NCI-H146 (cell line): ENCODE results near the gene TLCD4.
"Not testable (repeated sequence)": the region's sequence is repeated elsewhere in the genome, so short reads cannot be mapped to it uniquely, and the experiment has no call there.

Experiments used
- DNase-seq: peaks from one replicate; lab custom pipeline; 2025; lab: John Stamatoyannopoulos, UW

TLCD4 gene, protein sequence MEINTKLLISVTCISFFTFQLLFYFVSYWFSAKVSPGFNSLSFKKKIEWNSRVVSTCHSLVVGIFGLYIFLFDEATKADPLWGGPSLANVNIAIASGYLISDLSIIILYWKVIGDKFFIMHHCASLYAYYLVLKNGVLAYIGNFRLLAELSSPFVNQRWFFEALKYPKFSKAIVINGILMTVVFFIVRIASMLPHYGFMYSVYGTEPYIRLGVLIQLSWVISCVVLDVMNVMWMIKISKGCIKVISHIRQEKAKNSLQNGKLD

DNA sequence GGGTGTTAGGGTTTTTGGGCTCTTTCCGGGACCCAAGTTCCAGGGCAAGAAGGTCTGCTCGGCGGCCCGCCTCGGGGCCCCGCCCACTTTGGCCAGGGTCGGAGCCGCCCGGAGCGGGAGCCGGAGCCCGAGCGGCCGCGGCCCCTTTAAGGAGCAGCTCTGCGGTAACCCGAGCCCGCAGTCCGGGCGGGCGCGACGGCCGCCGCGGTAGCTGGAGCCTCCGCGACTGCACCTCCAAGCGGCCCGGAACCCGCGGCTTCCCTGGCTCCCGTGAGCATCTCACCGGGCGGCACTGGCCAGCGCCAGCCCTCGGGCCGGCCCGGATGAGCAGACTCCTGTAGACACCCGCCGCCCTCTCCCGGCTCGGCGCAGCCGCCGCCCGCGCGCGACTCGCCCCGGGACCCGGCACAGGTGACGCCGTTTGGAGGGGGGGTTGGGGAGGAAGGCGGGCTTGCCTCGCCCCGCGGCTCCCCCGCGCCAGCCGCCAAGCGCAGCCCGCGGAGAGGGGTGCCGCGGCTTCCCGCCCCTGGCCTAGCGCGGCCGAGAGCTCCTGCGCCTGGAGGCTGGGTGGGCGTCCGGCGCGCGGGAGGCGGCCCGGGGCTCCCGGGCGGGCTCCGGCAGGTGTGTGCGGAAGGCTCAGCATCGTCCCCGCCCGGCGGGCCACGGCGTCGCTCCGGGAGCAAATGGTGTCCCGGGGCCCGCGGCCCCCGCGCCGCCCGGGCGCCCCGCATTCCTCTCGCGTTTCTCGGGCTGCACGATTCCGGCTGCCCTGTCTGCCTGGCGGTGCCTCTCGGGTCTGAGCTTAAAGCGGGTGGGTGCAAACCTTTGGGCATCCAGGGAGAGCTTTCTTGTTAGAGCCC is at the start of gene TLCD4:
TLCD4 (plus strand) TSS at position 149 of the 860 bp plus-strand sequence. CDS start 26,547 bp downstream, outside the sequence.
- peak; percentile 68 for DNase-seq

DNA sequence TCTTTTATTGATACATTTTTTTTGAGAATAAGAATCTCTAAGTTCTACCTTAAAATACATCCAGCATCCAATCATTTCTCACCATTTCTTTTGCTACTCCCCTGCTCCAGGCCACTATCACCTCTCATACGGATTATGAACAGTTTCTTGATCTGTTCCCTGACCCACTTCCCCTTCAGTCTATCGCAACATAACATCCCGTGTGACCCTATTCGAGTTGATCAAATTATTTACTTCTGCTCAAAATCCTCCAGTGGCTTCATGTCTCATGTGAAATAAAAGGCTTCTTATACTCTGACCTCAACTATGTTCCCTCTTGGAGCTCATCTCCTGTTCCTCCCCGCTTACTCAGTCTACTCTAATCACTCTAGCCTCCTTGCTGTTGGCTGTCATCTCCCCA is 49.6 kb upstream of the TLCD4 start:
- no peak for DNase-seq

DNA sequence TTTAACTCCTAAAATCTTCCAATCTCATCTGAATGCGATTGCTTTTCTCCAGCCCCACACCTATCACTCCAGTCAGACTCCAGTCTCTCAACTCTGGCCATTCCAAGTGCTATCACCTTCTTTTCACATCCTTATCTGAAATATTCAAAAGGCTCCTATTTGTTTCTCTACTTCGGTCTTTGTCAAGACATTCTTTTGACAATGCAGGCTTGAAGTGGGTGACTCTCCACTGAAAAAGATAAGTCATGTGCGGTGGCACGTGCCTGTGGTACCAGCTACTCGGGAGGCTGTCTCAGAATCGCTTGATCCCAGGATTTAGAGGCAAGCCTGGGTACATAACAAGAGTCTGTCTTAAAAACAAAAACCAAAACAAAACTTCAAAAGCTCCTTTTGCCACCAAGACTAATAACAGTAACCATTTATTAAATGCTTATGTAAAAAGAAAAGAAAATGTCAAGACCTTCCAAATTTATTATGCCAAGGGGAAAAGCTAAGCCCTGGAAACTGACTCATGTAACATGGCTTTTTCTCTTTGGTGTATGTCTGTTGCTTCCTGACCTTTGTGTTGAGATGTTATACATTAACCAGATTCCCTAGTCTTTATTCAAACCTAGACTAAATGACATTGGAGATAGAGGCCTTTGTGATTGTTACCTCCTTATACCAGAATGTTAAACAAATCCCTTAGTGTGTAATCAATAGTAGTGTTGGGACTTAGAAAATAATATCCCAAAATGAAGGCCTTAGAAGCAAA is 48.0 kb upstream of the TLCD4 start:
- no peak for DNase-seq

DNA sequence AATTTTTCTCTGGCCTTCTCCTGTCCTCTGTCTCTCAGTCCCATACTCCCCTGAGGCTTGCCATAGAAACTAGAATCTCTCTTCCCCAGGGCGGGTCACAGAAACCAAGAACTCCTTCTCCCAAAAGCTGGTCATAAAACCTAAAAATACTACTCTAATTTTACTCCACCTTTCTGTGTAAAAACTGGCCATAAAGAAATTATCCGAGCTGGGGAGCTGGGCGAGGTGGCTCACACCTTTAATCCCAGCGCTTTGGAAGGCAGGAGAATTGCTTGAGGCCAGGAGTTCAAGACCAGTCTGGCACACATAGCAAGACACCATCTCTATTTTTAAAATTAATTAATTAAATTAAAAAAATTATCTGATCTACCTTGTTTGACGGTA is 47.5 kb upstream of the TLCD4 start:
- no peak for DNase-seq

DNA sequence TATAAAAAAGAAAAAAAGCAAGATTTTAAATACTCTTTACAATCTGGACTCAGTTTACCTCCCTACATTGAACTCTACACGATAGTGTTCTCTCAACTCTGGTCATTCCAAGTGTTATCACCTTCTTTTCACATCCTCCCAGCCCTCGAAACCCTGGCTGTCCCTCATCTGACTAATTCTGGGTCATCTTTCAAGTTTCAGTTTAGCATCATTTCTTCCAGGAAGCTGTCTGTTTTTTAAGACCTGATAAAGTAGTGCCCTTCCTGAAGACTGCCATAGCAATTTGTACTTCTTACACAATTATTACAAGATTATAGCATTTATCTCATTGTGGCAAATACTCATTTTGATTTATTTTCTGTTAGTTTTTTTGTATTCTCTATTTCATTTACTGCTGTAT is 45.6 kb upstream of the TLCD4 start:
- no peak for DNase-seq

DNA sequence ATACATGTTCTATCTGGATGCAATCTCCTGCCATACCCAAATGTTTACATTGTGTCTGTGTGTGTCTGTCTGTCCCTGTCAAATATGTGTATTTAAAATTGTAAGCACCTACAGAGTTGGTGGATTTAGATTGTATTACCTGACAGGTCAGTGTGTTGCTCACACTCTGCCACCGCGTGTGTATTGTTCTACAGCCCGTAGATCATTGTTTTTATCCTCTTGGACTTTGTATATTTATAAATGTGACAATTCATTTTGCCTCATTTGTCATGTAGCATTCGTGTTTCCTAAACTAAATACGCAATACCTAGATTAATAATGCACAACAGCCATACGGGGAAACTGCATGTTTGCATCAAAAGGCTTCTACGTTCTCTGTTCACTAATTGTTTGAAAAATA is 45.0 kb upstream of the TLCD4 start:
- DNase-seq = no peak

DNA sequence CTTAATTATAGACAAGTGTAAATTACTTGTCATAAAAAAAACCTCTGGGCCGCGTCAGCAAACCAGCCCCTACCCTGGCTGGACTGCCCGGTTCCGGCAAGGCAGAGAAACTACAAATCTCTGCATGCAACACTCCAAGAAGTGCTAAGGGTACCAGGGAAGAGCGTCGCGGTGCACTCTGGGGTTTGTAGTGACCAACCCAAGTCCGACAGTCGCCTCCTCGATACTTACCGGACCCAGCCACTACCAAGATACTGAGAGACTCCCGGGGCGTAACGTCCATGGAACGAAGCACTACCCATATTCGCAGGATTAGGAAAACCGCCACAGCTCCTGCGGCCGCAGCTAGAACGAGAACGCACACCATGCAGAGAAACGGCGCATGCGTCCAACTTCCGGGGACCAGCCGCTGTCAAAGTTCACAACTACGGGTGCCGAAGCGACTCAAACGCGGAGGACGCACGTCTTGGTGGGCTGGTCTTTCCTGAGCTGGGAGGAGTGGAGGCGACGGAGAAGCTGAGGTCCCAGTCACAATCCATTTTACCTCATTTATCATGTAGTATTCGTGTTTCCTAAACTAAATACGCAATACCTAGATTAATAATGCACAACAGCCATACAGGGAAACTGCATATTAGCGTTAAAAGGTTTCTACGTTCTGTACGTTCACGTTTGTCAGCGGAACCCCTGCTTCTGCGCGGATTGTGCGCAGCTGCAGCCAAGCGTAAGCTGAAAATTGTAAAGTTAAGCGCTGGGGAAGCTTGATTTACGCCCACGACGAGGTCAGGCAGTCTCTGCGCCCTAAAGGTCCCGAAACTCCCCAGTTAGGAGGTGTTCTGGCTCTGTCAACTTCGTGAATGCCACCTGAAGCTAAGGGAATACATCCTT is 44.4 kb upstream of the TLCD4 start, which contains the start of gene ALG14:
ALG14 (minus strand) TSS at position 420 of the 888 bp plus-strand sequence; CDS start at position 367, 53 bp downstream.
- peak; percentile 91 for DNase-seq

DNA sequence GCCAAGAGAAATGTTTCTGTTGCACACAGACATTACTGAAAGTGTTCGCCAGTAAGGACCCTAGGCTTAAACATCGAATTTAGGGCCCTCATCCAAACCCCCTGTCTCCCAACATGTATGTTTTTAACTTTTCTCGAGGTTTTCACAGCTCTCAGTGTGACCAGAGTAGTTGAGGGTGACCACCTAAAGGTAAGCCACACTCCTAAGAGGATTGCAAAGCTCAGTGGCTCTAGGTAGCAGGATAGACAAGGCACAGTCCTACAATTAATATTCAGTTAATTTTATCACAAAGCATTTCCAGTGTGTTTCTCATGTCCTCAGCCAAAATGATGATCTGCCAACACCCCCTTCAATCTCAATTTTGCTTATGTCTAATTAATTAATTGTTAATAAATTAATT is 43.7 kb upstream of the TLCD4 start:
- no peak for DNase-seq

DNA sequence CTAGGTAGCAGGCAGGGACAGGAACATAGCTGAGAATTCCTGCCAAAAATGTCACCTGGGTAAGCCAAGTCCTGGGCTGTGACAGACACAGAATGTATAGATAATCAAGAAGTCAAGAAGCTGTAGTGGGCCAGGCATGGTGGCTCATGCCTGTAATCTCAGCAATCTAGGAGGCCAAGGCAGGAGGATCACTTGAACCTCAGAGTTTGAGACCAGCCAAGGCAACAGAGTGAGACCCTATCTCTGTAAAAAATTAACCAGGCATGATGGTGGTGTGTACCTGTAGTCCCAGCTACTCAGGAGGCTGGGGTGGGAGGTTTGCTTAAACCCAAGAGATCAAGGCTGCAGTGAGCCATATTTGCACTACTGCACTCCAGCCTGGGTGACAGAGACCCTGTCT is 41.1 kb upstream of the TLCD4 start:
- no peak for DNase-seq

DNA sequence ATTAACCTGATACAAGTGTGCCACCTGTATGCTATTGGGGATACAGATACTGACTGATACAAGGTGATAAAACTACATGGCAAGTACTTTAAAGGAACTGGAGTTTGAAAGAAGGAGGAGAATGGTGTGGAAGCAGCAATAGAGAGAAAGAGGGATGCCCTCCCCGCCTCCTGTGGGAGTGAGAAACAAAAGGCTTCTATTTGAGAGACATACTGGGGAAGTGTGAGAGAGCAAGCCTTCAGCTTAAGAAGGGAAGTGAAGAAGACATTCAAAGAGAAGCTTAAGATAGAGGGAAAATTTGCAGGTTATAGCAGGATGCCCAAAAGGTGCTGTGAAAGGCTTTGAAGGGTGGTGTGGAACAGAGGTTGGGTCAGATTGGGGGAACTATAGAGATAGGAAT is 36.7 kb upstream of the TLCD4 start:
- no peak for DNase-seq

DNA sequence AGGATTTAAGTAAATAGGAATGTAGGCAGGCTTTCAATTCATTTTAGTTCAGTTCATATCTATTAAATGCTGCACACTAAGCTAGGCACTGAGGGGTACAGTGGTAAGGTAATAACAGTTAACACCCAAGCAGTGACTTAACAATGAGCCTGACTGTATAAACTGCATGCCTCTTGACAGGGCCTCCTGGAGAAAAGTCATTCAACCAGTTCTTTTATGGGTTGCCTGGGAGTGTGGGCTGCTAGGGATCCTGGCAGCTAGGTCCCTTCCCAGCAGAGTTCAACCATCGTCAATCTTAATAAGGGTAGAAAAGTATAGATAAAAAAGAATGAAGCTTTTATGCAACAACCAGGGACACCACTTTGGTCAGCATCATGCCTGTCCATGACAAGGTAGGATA is 36.3 kb upstream of the TLCD4 start:
- no peak for DNase-seq

DNA sequence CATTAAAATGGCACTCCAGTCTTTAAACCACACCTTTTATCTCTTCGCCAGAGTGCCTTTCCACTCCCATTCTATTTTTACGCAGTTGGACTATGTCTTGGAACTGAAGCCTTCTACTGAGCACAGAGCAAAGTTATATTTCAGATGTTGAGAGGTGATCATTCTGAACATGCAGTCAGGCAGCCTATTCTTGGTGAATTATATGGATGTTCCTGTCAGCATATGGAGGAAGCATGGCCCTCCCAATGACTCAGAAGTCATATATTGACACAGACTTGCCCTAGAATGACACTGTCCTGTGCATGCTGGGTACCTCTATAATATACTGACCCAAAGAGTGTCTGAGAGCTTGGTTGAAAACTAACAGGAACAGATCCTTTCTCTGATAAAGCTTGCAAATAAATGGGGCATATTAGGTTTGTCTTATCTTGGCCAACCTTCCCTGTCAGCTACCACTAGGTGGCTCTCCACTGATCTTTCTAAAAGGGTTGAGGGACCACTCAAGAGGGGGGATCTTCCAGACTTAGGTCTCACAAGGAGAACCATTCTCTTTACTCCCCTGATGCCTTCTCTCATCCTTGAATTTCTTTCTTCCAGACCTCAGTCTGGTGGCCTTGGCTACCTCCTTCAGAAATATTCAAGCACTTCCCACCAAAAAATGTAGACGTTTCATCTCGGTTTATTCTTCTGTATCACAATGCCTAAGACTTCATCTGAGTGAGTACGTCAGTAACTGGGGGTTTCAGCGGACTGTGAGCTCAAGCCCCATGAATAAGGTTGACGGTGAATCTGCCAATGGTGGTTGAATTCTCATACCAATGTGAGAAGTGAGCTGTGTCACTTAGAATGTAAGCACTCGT is 32.6 kb upstream of the TLCD4 start:
- peak; percentile 6 for DNase-seq

DNA sequence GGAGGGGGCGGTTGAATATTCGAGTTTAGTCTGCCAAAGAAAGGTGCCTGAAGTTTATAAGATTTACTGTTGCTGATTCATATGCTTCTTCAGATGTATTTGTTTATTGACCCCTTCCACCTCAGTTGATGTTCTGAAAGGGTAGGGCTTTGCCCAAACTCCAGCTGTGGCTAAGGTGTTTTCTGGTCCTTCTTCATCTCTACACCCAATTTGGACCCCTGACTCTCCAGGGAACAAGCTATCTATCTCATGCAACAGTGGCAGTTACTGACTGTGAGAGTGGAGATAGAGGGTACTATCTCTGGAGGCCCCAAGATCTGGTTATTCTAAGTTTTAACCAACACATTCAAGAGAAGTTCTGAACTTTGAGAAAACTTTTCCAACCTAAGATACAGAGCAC is 31.8 kb upstream of the TLCD4 start:
- no peak for DNase-seq

DNA sequence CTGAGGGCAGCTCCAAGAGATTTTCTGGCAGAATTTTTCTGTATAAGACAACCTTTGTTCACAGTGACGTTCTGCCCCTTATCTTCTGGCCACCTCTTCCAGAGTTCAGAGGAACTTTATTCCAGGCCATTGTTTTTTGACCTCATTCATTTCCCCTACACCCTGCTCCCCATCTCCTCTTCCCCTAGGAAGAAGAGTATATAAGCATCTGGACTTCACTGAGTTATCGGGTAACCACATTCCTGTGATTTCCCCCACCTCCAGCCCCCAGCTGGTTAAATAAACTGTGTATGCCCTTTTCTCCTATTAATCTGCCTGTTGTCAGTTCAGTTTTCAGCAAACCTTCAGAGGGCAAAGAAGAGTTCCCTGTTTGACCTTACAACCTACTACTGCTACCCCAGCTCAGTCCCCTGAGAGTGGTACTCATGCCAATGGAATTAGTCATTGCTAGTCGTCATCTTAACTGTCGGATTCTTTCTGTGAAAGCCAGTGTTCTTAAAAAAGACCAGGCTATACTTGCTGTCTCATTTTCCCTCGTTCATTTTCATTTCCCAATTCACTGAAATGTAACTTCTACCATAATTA is 30.1 kb upstream of the TLCD4 start:
- DNase-seq = no peak

DNA sequence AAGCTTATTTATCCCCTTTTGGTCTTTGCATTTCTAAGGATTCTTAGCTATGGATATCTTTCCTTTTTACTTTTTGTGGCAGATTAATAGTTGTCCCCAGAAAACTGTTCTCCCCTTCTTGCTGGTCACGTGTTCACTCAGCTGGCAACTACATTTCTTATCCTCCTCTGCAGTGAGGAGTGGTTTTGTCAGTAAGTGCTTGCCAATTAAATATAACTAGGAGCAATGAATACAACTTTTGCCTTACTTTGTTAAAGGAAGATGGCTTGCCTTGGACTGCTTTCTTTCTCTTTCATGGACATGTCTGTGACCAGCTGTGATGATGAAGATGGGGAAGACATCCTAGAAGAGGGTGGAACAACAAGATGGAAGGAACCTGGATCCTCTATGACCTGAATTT is 28.9 kb upstream of the TLCD4 start:
- DNase-seq = no peak

DNA sequence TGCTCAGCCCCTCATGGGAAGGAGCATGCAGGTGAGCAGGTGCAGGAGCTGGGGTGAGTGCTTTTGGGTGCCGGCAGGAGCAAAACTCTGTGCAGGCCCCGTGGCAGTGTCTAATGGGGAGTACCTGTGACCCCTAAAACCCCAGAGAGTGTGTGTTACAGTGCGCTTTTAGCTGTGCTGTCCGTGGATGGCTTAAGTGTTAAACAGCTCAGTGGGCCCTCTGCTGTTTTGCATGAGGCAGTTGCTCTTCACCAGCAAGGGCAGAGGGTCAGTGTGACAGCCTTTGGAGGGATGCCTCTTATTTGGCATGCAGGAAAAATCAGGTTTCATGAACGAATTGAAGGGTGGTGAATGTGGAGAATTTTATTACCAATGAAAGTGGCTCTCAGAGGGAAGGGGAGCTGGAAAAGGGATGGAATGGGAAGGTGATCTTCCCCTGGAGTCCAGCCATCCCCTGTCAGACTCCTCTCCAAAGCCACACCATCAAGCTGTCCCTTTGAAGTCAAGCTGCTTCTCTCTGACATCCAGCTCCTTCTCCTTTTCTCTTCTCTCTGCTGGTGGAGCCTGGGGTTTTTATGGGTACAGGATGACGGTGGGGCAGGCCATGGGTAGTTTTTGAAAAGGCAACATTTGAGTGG is 27.4 kb upstream of the TLCD4 start:
- no peak for DNase-seq

DNA sequence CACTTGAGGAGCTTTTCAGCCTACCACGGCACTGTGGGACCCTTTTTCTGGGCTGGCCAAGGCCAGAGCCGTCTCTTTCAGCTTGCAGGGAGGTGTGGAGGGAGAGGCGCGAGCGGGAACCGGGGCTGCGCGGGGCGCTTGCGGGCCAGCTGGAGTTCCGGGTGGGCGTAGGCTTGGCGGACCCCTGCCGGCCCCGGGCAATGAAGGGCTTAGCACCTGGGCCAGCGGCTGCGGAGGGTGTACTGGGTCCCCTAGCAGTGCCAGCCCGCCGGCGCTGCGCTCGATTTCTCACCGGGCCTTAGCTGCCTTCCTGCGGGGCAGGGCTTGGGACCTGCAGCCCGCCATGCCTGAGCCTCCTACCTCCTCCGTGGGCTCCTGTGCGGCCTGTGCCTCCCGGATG is 25.9 kb upstream of the TLCD4 start:
- DNase-seq = not testable (repeated sequence)

DNA sequence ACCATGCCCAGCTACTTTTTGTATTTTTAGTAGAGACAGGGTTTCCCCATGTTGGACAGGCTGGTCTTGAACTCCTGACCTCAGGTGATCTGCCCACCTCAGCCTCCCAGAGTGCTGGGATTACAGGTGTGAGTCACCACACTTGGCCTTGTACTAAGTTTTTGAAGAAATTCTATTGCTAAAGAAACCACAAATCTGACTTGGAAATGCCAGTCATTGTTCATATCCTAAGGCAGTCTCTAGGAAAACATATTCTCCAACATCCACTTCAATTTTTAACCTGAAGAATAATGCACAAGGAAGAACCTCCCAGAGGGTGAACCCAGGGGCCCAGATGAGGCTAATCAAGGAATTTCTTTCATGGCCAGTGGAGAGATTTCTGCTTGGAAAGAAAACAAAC is 24.3 kb upstream of the TLCD4 start:
- DNase-seq = not testable (repeated sequence)

DNA sequence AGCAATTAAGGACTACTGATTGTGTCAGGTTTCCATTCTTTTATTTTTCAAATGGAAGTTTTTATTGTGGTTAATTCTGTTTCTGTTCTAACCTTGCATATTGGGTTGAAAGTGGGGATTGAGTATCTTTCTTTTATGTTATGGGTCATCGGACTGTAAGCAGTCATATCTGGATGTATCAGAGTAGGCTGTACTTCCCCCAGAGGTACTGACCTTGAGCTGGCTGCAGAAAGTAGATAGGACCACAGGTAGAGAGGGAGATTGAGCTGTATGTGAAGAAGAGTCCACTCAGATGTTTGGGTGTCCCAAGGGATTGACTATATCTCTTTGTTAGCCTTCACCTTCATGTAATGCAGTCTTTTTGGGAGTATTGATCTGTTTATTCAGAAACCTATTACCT is 23.9 kb upstream of the TLCD4 start:
- DNase-seq = no peak

DNA sequence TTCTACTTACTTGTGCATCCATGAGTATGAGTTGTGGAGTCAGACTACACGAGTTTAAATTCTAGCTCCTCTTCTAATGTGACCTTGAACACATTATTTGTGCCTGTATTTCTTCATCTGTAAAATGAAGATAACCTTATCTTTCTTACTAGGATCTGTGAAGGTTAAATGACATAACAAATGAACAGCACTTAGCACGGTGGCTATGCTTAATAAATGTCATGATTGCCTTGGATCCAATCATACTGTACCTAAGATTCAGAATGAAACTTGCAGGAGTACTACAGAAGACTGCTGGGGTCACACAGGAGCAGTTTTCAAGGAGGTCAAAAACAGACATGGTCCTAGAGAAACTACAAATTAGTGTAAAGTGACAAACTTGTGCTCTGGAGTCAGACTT is 22.2 kb upstream of the TLCD4 start:
- DNase-seq = no peak
